WTC11 (cell line): ENCODE results near the gene RPL13A. TPM values are rescaled to one million over a fixed set of nuclear protein-coding genes. Genes with fewer than 3 reads are reported as not detected.

Experiments
- ATAC-seq: fragments of 200-7000 bp; cut with Tn5 transposase; 2 replicates; pipeline ENCODE4 v1.10.0; 2021; ENCODE audit warnings: mild to moderate bottlenecking, moderate library complexity
- CTCF ChIA-PET: fragments of 300-600 bp; sonication (Branson Sonifier 250); formaldehyde crosslinking; loops from one replicate; lab custom pipeline; 2021; ENCODE audit warnings: antibody characterized with exemption; lab: Charles Lee
- POLR2A ChIA-PET: fragments of 350-600 bp; sonication (Branson Sonifier 250); formaldehyde crosslinking; loops from one replicate; lab custom pipeline; 2021; ENCODE audit warnings: antibody characterized with exemption; lab: Charles Lee
- DNase-seq: peaks from one replicate; pipeline ENCODE4 v3.0.0; 2021; ENCODE audit warnings: low spot score
- H3K27ac Mint-ChIP-seq: 2 replicates; pipeline ENCODE4 v1.8.0; 2021; ENCODE audit warnings: mixed read lengths
- H3K27me3 Mint-ChIP-seq: 2 replicates; pipeline ENCODE4 v1.8.0; 2021; ENCODE audit warnings: low read depth, mild to moderate bottlenecking, moderate library complexity, mixed read lengths
- H3K36me3 Mint-ChIP-seq: 2 replicates; pipeline ENCODE4 v1.8.0; 2021; ENCODE audit warnings: mixed read lengths
- H3K4me1 Mint-ChIP-seq: 2 replicates; pipeline ENCODE4 v1.8.0; 2022; ENCODE audit warnings: mixed read lengths
- H3K4me3 Mint-ChIP-seq: 2 replicates; pipeline ENCODE4 v1.8.0; 2021; ENCODE audit warnings: mild to moderate bottlenecking, moderate library complexity, mixed read lengths
- H3K9me3 Mint-ChIP-seq: 2 replicates; pipeline ENCODE4 v1.8.0; 2021; ENCODE audit warnings: mixed read lengths
- AFF4 ChIP-seq: sonication (generic); formaldehyde crosslinking; IDR thresholded peaks from 2 replicates; pipeline ENCODE4 v1.8.1; 2023; ENCODE audit warnings: mild to moderate bottlenecking, missing genetic modification reagents, borderline replicate concordance
- ATF1 ChIP-seq: sonication (generic); formaldehyde crosslinking; IDR thresholded peaks from 2 replicates; pipeline ENCODE4 v1.8.1; 2023; ENCODE audit warnings: mild to moderate bottlenecking, moderate library complexity, missing genetic modification reagents
- EMX1 ChIP-seq: fragments of 250-450 bp; sonication (Bioruptor Pico); IDR thresholded peaks from 2 replicates; pipeline ENCODE4 v1.8.0; 2021; ENCODE audit warnings: mild to moderate bottlenecking
- ETV6 ChIP-seq: sonication (generic); formaldehyde crosslinking; IDR thresholded peaks from 2 replicates; pipeline ENCODE4 v1.8.1; 2022; ENCODE audit warnings: mild to moderate bottlenecking, missing genetic modification reagents
- FOXK1 ChIP-seq: sonication (generic); formaldehyde crosslinking; IDR thresholded peaks from 2 replicates; pipeline ENCODE4 v1.8.0; 2022; ENCODE audit warnings: mild to moderate bottlenecking, moderate library complexity, missing genetic modification reagents
- FOXP1 ChIP-seq: sonication (generic); formaldehyde crosslinking; IDR thresholded peaks from 2 replicates; pipeline ENCODE4 v1.8.0; 2022; ENCODE audit warnings: missing genetic modification reagents, mild to moderate bottlenecking, moderate library complexity, borderline replicate concordance
- FOXP4 ChIP-seq: sonication (generic); formaldehyde crosslinking; IDR thresholded peaks from 2 replicates; pipeline ENCODE4 v1.8.0; 2022; ENCODE audit warnings: mild to moderate bottlenecking, missing genetic modification reagents
- IRF2 ChIP-seq: sonication (generic); formaldehyde crosslinking; IDR thresholded peaks from 2 replicates; pipeline ENCODE4 v1.8.0; 2022; ENCODE audit warnings: low read depth, missing genetic modification reagents, borderline replicate concordance
- PREB ChIP-seq: sonication (generic); formaldehyde crosslinking; IDR thresholded peaks from 2 replicates; pipeline ENCODE4 v1.8.1; 2022; ENCODE audit warnings: mild to moderate bottlenecking, missing genetic modification reagents, moderate library complexity, borderline replicate concordance
- SMAD4 ChIP-seq: sonication (generic); formaldehyde crosslinking; IDR thresholded peaks from 2 replicates; pipeline ENCODE4 v1.8.0; 2022; ENCODE audit warnings: mild to moderate bottlenecking, missing genetic modification reagents
- ZNF138 ChIP-seq: sonication (generic); formaldehyde crosslinking; conservative IDR thresholded peaks from 2 replicates; pipeline ENCODE4 v1.8.1; 2022; ENCODE audit warnings: mild to moderate bottlenecking, moderate library complexity, missing genetic modification reagents
- ZNF396 ChIP-seq: fragments of 250-450 bp; sonication (Bioruptor Pico); IDR thresholded peaks from 2 replicates; pipeline ENCODE4 v1.8.0; 2021; ENCODE audit warnings: mild to moderate bottlenecking, moderate library complexity, borderline replicate concordance
- ZNF423 ChIP-seq: fragments of 250-450 bp; sonication (Bioruptor Pico); IDR thresholded peaks from 2 replicates; pipeline ENCODE4 v2.1.2; 2022; ENCODE audit warnings: mild to moderate bottlenecking, moderate library complexity
- ZNF425 ChIP-seq: fragments of 250-450 bp; sonication (Bioruptor Pico); conservative IDR thresholded peaks from 2 replicates; pipeline ENCODE4 v1.9.0; 2021; ENCODE audit warnings: mild to moderate bottlenecking
- ZNF671 ChIP-seq: fragments of 250-450 bp; sonication (Bioruptor Pico); IDR thresholded peaks from 2 replicates; pipeline ENCODE4 v1.8.0; 2021; ENCODE audit warnings: mild to moderate bottlenecking
- total RNA-seq: library from RNA; stranded (reverse); gene quantifications from 3 replicates; pipeline ENCODE4 v1.2.3, GENCODE V29; 2021
- TF ChIP-seq, protein P1 (sequence below): fragments of 250-450 bp; sonication (Bioruptor Pico); IDR thresholded peaks from 2 replicates; pipeline ENCODE4 v2.1.2; 2022; ENCODE audit warnings: mild to moderate bottlenecking, moderate library complexity
- TF ChIP-seq, protein P2 (sequence below): sonication (generic); formaldehyde crosslinking; IDR thresholded peaks from 2 replicates; pipeline ENCODE4 v1.8.0; 2022; ENCODE audit warnings: mild to moderate bottlenecking, missing genetic modification reagents

The RPL13A gene
- total RNA-seq, 1 experiment from 2014 or later = 3,861 TPM

DNA sequence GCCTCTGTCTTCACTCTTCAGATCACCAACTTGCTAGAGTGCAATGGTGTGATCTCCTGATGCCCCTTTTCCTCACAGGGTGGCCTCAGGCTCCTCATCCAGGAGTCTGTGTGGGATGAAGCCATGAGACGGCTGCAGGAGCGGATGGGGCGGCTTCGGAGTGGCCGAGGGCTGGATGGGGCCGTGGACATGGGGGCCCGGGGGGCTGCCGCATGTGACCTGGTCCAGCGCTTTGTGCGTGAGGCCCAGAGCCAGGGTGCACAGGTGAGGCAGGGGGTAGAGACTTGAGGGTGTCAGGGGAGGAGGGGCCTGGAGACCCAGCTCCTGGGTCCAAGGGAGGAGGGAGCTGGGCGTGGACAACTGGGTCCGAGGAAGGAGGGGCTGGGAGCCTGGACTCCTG is 24.9 kb upstream of the RPL13A start (continued):
- TF ChIP-seq FOXP4 = no peak
- TF ChIP-seq SMAD4 (CRISPR knock-in tag) = no peak
- TF ChIP-seq ATF1 (CRISPR knock-in tag) = no peak
- no peak for TF ChIP-seq IRF2 (CRISPR knock-in tag)

DNA sequence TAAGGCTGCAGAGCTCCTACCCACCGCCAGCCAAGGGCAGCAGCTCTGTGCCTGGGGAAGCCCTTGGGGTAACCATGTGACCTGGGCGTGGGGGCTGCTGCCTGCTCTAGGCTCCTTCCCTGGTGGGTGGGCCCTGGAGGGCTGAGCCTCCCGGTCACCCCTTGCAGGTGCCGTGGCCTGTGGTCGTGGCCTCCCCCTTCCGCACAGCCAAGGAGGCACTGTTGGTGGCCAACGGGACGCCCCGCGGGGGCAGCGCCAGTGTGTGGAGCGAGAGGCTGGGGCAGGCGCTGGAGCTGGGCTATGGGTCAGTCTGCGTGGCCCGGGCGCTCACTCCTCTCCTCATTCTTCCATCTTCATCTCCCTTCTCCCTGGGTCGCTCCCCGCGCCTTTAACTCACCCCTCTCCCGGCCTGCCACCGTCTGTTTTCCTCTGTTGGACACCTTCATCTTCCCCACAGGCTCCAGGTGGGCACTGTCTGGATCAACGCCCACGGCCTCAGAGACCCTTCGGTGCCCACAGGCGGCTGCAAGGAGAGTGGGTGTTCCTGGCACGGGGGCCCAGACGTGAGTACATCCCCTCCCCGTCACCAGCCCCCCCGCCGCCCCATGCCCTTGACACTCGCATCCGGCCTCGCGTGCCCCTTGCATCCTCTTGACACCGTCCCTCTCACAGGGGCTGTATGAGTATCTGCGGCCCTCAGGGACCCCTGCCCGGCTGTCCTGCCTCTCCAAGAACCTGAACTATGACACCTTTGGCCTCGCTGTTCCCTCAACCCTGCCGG is 23.3 kb upstream of the RPL13A start:
- Mint-ChIP-seq H3K4me3 (no peak overlapping the region), H3K9me3 (no peaks in the 10 kb centered on the region), H3K4me1 (peaks cover 5% of the 10 kb centered on the region), H3K27ac (no peak overlapping the region), H3K36me3 (peaks cover 12% of the 10 kb centered on the region), H3K27me3 (no peaks in the 10 kb centered on the region)
- ATAC-seq = no peak
- POLR2A ChIA-PET = no interaction called here
- CTCF ChIA-PET = interaction anchor here (0.9 to 1.5 kb wide), 2 partner anchors 12 to 83 kb away, joined by 3 to 5 read pairs; no protein-coding TSS in a partner anchor
- TF ChIP-seq ZNF423 (CRISPR knock-in tag) (no peak), FOXK1 (no peak), ZNF396 (CRISPR knock-in tag) (no peak), EMX1 (CRISPR knock-in tag) (no peak), AFF4 (no peak), FOXP1 (CRISPR knock-in tag) (no peak), ZNF425 (CRISPR knock-in tag) (no peak), ETV6 (CRISPR knock-in tag) (no peak), ZNF671 (CRISPR knock-in tag) (no peak), ZNF138 (CRISPR knock-in tag) (no peak), PREB (CRISPR knock-in tag) (no peak)
- TF ChIP-seq, protein P1, sequence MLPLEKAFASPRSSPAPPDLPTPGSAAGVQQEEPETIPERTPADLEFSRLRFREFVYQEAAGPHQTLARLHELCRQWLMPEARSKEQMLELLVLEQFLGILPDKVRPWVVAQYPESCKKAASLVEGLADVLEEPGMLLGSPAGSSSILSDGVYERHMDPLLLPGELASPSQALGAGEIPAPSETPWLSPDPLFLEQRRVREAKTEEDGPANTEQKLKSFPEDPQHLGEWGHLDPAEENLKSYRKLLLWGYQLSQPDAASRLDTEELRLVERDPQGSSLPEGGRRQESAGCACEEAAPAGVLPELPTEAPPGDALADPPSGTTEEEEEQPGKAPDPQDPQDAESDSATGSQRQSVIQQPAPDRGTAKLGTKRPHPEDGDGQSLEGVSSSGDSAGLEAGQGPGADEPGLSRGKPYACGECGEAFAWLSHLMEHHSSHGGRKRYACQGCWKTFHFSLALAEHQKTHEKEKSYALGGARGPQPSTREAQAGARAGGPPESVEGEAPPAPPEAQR (CRISPR knock-in tag) = no peak
- TF ChIP-seq, protein P2, sequence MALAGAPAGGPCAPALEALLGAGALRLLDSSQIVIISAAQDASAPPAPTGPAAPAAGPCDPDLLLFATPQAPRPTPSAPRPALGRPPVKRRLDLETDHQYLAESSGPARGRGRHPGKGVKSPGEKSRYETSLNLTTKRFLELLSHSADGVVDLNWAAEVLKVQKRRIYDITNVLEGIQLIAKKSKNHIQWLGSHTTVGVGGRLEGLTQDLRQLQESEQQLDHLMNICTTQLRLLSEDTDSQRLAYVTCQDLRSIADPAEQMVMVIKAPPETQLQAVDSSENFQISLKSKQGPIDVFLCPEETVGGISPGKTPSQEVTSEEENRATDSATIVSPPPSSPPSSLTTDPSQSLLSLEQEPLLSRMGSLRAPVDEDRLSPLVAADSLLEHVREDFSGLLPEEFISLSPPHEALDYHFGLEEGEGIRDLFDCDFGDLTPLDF (CRISPR knock-in tag) = no peak
- no peak for DNase-seq
